RWPE1 (cell line): Measurements from ENCODE around the gene P2RX5.
"Not testable (repeated sequence)": the region's sequence is repeated elsewhere in the genome, so short reads cannot be mapped to it uniquely, and the experiment has no call there.

Experiments
- CTCF ChIA-PET: fragments of 350-600 bp; sonication (Branson Sonifier 250); formaldehyde crosslinking; extraction: SDS; loops from one replicate; lab custom pipeline; 2021; lab: Yijun Ruan, JAX
- POLR2A ChIA-PET: fragments of 400-600 bp; formaldehyde crosslinking; extraction: SDS; loops from one replicate; lab custom pipeline; 2020; ENCODE audit warnings: antibody characterized with exemption; ENCODE audit not compliant: low non-redundant PET; lab: Yijun Ruan, JAX
- DNase-seq: peaks from one replicate; pipeline ENCODE4 v3.0.0; 2012; ENCODE audit warnings: low spot score
- H3K27ac ChIP-seq: fragments of 450-650 bp; 2 replicates; pipeline ENCODE4 v1.5.1; 2017
- CTCF ChIP-seq: fragments of 450-650 bp; conservative IDR thresholded peaks from 2 replicates; pipeline ENCODE4 v1.5.1; 2017; ENCODE audit warnings: low read depth, mild to moderate bottlenecking

The P2RX5 gene

DNA sequence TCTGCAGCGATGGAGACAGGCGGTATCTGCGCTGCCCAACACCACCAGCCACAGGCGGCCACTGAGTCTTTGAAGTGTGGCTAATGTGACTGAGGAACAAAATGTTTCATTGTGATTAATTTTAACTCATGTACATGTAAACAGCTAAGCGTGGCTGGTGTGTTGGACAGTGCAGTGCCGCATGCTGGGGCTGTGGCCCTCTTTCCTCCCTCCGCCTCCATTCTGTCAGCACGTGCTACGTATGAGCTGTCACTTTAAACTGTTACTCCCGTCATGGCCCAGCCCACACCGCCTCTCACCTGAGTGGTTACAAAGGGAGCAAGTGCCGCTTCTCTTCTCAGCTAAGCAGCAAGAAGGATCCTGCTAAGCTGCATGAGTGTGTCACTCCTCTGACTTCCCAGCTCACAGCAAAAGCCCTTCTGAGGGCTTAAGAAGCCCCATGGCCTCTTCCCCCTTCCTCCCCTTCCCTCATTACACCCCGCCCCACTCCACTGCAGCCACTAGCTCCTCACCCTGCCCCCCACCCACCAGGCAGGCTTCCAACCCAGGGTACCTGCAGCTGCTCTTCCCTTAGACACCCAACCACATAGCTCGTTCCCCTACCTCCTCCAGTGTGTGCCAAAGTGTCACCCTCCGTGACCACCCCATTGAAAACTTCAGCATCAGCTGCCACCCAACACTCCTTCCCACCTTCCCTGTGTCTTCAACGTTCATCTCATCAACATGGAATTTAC, 42.8 kb upstream of the P2RX5 start:
- TF ChIP-seq CTCF = no peak
- CTCF ChIA-PET = interaction anchor here (0.6 to 2.0 kb wide), 11 partner anchors 9 to 108 kb away, joined by 3 to 13 read pairs (median 5); partner anchors contain the start of genes HASPIN and NCBP3
- no peak overlapping the region for H3K27ac ChIP-seq
- POLR2A ChIA-PET = no interaction called here
- DNase-seq = peak; percentile 46

DNA sequence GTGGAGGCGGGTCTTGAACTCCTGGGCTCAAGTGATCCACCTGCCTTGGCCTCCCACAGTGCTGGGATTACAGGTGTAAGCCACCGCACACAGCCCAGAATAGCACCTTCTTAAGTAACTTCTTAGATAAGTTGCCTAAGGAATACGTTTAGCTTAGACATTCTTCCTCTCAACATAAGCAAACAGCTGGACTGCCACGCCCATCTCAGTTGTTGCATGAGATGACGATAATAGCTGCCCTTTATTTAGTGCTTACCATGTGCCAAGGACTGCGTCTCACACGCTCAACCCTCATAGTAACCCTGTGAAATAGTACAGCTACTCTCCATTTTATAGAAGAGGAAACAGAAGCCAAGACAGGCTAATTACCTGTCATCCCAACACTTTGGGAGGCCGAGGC, 39.6 kb upstream of the P2RX5 start:
- CTCF ChIA-PET = interaction anchor here (0.6 to 1.3 kb wide), 4 partner anchors 40 to 320 kb away, joined by 3 to 7 read pairs (median 3); no protein-coding TSS in a partner anchor
- TF ChIP-seq CTCF = no peak
- no peak overlapping the region for H3K27ac ChIP-seq
- POLR2A ChIA-PET = no interaction called here
- DNase-seq = no peak

DNA sequence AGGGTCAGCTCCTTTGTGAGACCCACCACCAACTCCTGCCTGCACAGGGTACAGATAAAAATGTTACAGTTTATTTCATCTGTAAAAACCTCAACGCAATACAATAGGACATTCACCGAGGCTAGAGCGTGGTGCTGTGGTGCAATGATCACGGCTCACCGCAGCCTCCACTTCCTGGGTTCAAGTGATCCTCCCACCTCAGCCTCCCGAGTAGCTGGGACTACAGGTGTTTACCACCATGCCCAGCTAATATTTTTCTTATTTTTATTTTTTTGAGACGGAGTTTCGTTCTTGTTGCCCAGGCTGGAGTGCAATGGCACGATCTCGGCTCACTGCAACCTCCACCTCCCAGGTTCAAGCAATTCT, 38.9 kb upstream of the P2RX5 start:
- CTCF ChIA-PET = interaction anchor here (1.0 to 1.2 kb wide), 3 partner anchors 57 to 109 kb away, joined by 3 to 4 read pairs (median 3); no protein-coding TSS in a partner anchor
- POLR2A ChIA-PET, DNase-seq, H3K27ac ChIP-seq: not testable (repeated sequence)

- TF ChIP-seq CTCF = no peak
- POLR2A ChIA-PET = no interaction called here
- CTCF ChIA-PET = no interaction called here
- no peak for DNase-seq
- H3K27ac ChIP-seq = no peak overlapping the region
Measured at GRCh38 chr17:3732210-3732621, 36.3 kb upstream of the P2RX5 start.

GRCh38 chr17:3730881-3731429, 35.0 kb upstream of the P2RX5 start:
- POLR2A ChIA-PET = no interaction called here
- H3K27ac ChIP-seq = no peak overlapping the region
- DNase-seq = no peak
- CTCF ChIA-PET = interaction anchor here (0.6 kb wide), 2 partner anchors 95 to 318 kb away, joined by 4 to 6 read pairs; no protein-coding TSS in a partner anchor
- TF ChIP-seq CTCF = no peak

- no peak overlapping the region for H3K27ac ChIP-seq
- TF ChIP-seq CTCF = no peak
- ChIA-PET POLR2A (interaction anchor here (0.7 kb wide), 1 partner anchor 98 kb away, joined by 3 read pairs; no protein-coding TSS in a partner anchor), CTCF (interaction anchor here (1.1 kb wide), 1 partner anchor 97 kb away, joined by 3 read pairs; no protein-coding TSS in a partner anchor)
- DNase-seq = no peak
Measured at GRCh38 chr17:3729881-3730280, 33.9 kb upstream of the P2RX5 start.

DNA sequence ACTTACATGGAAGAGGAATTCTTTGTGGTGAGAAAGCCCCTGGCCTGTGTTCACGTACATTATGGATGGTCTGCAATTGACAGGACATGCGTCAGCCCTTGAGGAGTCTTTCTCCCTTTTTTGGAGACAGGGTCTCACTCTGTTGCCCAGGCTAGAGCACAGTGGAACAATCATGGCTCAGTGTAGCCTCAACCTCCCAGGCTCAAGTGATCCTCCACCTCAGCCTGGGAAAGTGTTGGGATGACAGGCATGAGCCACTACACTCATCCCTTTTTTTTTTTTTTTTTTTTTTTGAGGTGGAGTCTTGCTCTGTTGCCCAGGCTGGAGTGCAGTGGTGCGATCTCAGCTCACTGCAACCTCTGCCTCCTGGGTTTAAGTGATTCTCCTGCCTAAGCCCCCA, 32.1 kb upstream of the P2RX5 start:
- H3K27ac ChIP-seq, DNase-seq, POLR2A ChIA-PET: not testable (repeated sequence)
- CTCF ChIA-PET = interaction anchor here (1.1 kb wide), 1 partner anchor 10 kb away, joined by 6 read pairs; no protein-coding TSS in a partner anchor
